WTC11 (cell line): ENCODE data around the gene PPM1A. TPM values are rescaled to one million over a fixed set of nuclear protein-coding genes. Genes with fewer than 3 reads are reported as not detected.

ENCODE experiments used
- ATAC-seq: fragments of 200-7000 bp; cut with Tn5 transposase; 2 replicates; pipeline ENCODE4 v1.10.0; 2021; ENCODE audit warnings: mild to moderate bottlenecking, moderate library complexity
- CTCF ChIA-PET: fragments of 300-600 bp; sonication (Branson Sonifier 250); formaldehyde crosslinking; loops from one replicate; lab custom pipeline; 2021; ENCODE audit warnings: antibody characterized with exemption; lab: Charles Lee
- POLR2A ChIA-PET: fragments of 350-600 bp; sonication (Branson Sonifier 250); formaldehyde crosslinking; loops from one replicate; lab custom pipeline; 2021; ENCODE audit warnings: antibody characterized with exemption; lab: Charles Lee
- DNase-seq: peaks from one replicate; pipeline ENCODE4 v3.0.0; 2021; ENCODE audit warnings: low spot score
- H3K27ac Mint-ChIP-seq: 2 replicates; pipeline ENCODE4 v1.8.0; 2021; ENCODE audit warnings: mixed read lengths
- H3K27me3 Mint-ChIP-seq: 2 replicates; pipeline ENCODE4 v1.8.0; 2021; ENCODE audit warnings: low read depth, mild to moderate bottlenecking, moderate library complexity, mixed read lengths
- H3K36me3 Mint-ChIP-seq: 2 replicates; pipeline ENCODE4 v1.8.0; 2021; ENCODE audit warnings: mixed read lengths
- H3K4me1 Mint-ChIP-seq: 2 replicates; pipeline ENCODE4 v1.8.0; 2022; ENCODE audit warnings: mixed read lengths
- H3K4me3 Mint-ChIP-seq: 2 replicates; pipeline ENCODE4 v1.8.0; 2021; ENCODE audit warnings: mild to moderate bottlenecking, moderate library complexity, mixed read lengths
- H3K9me3 Mint-ChIP-seq: 2 replicates; pipeline ENCODE4 v1.8.0; 2021; ENCODE audit warnings: mixed read lengths
- ATF1 ChIP-seq: sonication (generic); formaldehyde crosslinking; IDR thresholded peaks from 2 replicates; pipeline ENCODE4 v1.8.1; 2023; ENCODE audit warnings: mild to moderate bottlenecking, moderate library complexity, missing genetic modification reagents
- EMX1 ChIP-seq: fragments of 250-450 bp; sonication (Bioruptor Pico); IDR thresholded peaks from 2 replicates; pipeline ENCODE4 v1.8.0; 2021; ENCODE audit warnings: mild to moderate bottlenecking
- FOXP1 ChIP-seq: sonication (generic); formaldehyde crosslinking; IDR thresholded peaks from 2 replicates; pipeline ENCODE4 v1.8.0; 2022; ENCODE audit warnings: missing genetic modification reagents, mild to moderate bottlenecking, moderate library complexity, borderline replicate concordance
- JUN ChIP-seq: sonication (generic); formaldehyde crosslinking; IDR thresholded peaks from 2 replicates; pipeline ENCODE4 v1.8.0; 2023; ENCODE audit warnings: mild to moderate bottlenecking, missing genetic modification reagents
- NFATC4 ChIP-seq: fragments of 250-450 bp; sonication (Bioruptor Pico); IDR thresholded peaks from 2 replicates; pipeline ENCODE4 v1.9.0; 2021; ENCODE audit warnings: mild to moderate bottlenecking
- NFYB ChIP-seq: sonication (generic); formaldehyde crosslinking; conservative IDR thresholded peaks from 2 replicates; pipeline ENCODE4 v1.8.0; 2022; ENCODE audit warnings: low read depth, missing genetic modification reagents
- NR1H2 ChIP-seq: sonication (generic); formaldehyde crosslinking; IDR thresholded peaks from 2 replicates; pipeline ENCODE4 v1.9.0; 2021; ENCODE audit warnings: mild to moderate bottlenecking, moderate library complexity, missing genetic modification reagents
- NR3C1 ChIP-seq: sonication (generic); formaldehyde crosslinking; conservative IDR thresholded peaks from 2 replicates; pipeline ENCODE4 v1.8.1; 2023; ENCODE audit warnings: low read depth, mild to moderate bottlenecking, missing genetic modification reagents
- RORB ChIP-seq: fragments of 250-450 bp; sonication (Bioruptor Pico); IDR thresholded peaks from 2 replicates; pipeline ENCODE4 v1.9.0; 2021; ENCODE audit warnings: mild to moderate bottlenecking
- SOX15 ChIP-seq: fragments of 250-450 bp; sonication (Bioruptor Pico); IDR thresholded peaks from 2 replicates; pipeline ENCODE4 v1.9.0; 2021; ENCODE audit warnings: mild to moderate bottlenecking
- ZNF121 ChIP-seq: sonication (generic); formaldehyde crosslinking; IDR thresholded peaks from 2 replicates; pipeline ENCODE4 v1.8.0; 2023; ENCODE audit warnings: missing genetic modification reagents
- ZNF219 ChIP-seq: sonication (generic); formaldehyde crosslinking; IDR thresholded peaks from 2 replicates; pipeline ENCODE4 v1.8.0; 2023; ENCODE audit warnings: missing genetic modification reagents, mild to moderate bottlenecking, borderline replicate concordance
- ZNF263 ChIP-seq: sonication (generic); formaldehyde crosslinking; IDR thresholded peaks from 2 replicates; pipeline ENCODE4 v1.8.1; 2022; ENCODE audit warnings: low read depth, mild to moderate bottlenecking, moderate library complexity, missing genetic modification reagents
- total RNA-seq: library from RNA; stranded (reverse); gene quantifications from 3 replicates; pipeline ENCODE4 v1.2.3, GENCODE V29; 2021
- TF ChIP-seq, protein P1 (sequence below): sonication (generic); formaldehyde crosslinking; IDR thresholded peaks from 2 replicates; pipeline ENCODE4 v1.8.0; 2023; ENCODE audit warnings: mild to moderate bottlenecking, missing genetic modification reagents
- TF ChIP-seq, protein P2 (sequence below): fragments of 200-600 bp; IDR thresholded peaks from 2 replicates; pipeline ENCODE4 v1.8.0; 2022; ENCODE audit warnings: antibody characterized with exemption
- TF ChIP-seq, protein P3 (sequence below): fragments of 250-450 bp; sonication (Bioruptor Pico); IDR thresholded peaks from 2 replicates; pipeline ENCODE4 v1.9.0; 2021; ENCODE audit warnings: mild to moderate bottlenecking
- TF ChIP-seq, protein P4 (sequence below): sonication (generic); formaldehyde crosslinking; conservative IDR thresholded peaks from 2 replicates; pipeline ENCODE4 v1.8.1; 2023; ENCODE audit warnings: mild to moderate bottlenecking, low read depth, missing genetic modification reagents, moderate library complexity
- TF ChIP-seq, protein P5 (sequence below): sonication (generic); formaldehyde crosslinking; IDR thresholded peaks from 2 replicates; pipeline ENCODE4 v1.8.1; 2022; ENCODE audit warnings: missing genetic modification reagents, borderline replicate concordance

Gene PPM1A
- total RNA-seq, 1 experiment from 2014 or later, result 52.5 TPM

DNA sequence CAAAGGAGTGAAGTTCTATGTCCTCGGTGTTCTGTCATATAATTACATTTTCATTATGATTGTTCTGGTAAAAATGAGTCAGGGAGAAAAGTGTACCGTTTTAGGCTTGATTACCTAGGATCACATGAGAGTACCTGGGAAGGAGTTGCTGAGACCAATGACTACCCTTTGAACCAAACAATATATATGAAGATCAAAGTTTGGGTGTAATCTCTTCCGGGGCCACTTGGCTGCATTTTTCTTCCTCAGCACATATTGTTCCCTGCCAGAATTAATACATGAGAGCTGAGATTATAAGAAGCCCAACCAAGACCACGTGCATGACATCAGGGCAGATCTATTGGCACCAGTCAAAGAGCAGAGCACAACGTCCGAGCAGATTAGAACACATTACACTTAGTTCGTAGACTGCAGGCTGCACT is 42.8 kb upstream of the PPM1A start:
- no peaks in the 10 kb centered on the region; the same call in none of the 2 replicates for H3K27me3 Mint-ChIP-seq
- ChIA-PET POLR2A (no interaction called here), CTCF (no interaction called here)
- H3K36me3 Mint-ChIP-seq, result peaks cover 3% of the 10 kb centered on the region; the same call in 1 of the 2 replicates
- H3K9me3 Mint-ChIP-seq, result peaks cover 5% of the 10 kb centered on the region
- H3K4me3 Mint-ChIP-seq, result no peak overlapping the region
- TF ChIP-seq NFYB (CRISPR knock-in tag), result no peak
- TF ChIP-seq ATF1, result no peak
- no peak for TF ChIP-seq ZNF219 (CRISPR knock-in tag)
- no peak for TF ChIP-seq RORB (CRISPR knock-in tag)
- TF ChIP-seq NFATC4, result no peak
- TF ChIP-seq NR1H2 (CRISPR knock-in tag), result no peak
- TF ChIP-seq, protein P1, sequence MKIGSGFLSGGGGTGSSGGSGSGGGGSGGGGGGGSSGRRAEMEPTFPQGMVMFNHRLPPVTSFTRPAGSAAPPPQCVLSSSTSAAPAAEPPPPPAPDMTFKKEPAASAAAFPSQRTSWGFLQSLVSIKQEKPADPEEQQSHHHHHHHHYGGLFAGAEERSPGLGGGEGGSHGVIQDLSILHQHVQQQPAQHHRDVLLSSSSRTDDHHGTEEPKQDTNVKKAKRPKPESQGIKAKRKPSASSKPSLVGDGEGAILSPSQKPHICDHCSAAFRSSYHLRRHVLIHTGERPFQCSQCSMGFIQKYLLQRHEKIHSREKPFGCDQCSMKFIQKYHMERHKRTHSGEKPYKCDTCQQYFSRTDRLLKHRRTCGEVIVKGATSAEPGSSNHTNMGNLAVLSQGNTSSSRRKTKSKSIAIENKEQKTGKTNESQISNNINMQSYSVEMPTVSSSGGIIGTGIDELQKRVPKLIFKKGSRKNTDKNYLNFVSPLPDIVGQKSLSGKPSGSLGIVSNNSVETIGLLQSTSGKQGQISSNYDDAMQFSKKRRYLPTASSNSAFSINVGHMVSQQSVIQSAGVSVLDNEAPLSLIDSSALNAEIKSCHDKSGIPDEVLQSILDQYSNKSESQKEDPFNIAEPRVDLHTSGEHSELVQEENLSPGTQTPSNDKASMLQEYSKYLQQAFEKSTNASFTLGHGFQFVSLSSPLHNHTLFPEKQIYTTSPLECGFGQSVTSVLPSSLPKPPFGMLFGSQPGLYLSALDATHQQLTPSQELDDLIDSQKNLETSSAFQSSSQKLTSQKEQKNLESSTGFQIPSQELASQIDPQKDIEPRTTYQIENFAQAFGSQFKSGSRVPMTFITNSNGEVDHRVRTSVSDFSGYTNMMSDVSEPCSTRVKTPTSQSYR (CRISPR knock-in tag), result no peak
- TF ChIP-seq, protein P2, sequence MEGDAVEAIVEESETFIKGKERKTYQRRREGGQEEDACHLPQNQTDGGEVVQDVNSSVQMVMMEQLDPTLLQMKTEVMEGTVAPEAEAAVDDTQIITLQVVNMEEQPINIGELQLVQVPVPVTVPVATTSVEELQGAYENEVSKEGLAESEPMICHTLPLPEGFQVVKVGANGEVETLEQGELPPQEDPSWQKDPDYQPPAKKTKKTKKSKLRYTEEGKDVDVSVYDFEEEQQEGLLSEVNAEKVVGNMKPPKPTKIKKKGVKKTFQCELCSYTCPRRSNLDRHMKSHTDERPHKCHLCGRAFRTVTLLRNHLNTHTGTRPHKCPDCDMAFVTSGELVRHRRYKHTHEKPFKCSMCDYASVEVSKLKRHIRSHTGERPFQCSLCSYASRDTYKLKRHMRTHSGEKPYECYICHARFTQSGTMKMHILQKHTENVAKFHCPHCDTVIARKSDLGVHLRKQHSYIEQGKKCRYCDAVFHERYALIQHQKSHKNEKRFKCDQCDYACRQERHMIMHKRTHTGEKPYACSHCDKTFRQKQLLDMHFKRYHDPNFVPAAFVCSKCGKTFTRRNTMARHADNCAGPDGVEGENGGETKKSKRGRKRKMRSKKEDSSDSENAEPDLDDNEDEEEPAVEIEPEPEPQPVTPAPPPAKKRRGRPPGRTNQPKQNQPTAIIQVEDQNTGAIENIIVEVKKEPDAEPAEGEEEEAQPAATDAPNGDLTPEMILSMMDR, result no peak
- TF ChIP-seq SOX15 (CRISPR knock-in tag), result no peak
- TF ChIP-seq, protein P3, sequence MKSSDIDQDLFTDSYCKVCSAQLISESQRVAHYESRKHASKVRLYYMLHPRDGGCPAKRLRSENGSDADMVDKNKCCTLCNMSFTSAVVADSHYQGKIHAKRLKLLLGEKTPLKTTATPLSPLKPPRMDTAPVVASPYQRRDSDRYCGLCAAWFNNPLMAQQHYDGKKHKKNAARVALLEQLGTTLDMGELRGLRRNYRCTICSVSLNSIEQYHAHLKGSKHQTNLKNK (CRISPR knock-in tag), result no peak
- no peak for TF ChIP-seq NR3C1 (CRISPR knock-in tag)
- TF ChIP-seq EMX1 (CRISPR knock-in tag), result no peak
- no peak for DNase-seq
- peaks cover 31% of the 10 kb centered on the region for H3K4me1 Mint-ChIP-seq
- no peak for ATAC-seq
- no peak overlapping the region for H3K27ac Mint-ChIP-seq

DNA sequence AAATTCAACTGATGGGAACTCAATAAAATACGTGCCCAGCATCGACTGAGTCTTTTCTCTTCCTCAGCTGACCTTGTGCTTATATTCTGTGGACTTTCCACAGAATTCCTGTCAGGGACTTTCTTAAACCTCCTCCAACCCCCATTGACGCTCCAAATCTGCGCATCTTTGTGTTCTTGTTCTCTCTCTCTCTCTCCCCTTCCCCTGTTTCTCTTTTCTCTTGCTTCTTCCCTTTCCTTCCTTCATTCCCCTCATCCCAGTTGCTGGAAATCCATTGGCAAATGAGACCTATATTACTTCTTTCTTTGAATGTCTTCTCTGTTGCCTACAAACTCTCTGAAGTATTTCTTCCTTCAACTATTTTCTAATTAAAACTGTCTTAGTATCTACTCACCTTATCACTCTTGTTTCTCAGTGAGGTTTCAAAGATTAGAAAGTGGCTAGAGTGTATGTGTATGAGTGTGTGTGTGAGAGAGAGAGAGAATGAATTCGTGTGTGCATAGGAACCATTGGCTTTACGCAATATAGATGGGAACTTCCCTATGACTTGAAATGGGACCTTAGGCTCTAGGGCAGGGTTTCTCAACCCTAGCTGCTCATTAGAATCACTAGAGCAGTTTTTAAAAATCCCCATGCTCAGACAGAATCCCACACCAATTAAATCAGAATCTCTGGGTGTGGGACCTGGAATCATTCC is 42.0 kb upstream of the PPM1A start:
- ChIA-PET CTCF (no interaction called here), POLR2A (no interaction called here)
- peaks cover 36% of the 10 kb centered on the region for H3K4me1 Mint-ChIP-seq
- no peaks in the 10 kb centered on the region for H3K36me3 Mint-ChIP-seq
- ATAC-seq, result no peak
- no peaks in the 10 kb centered on the region; the same call in none of the 2 replicates for H3K27me3 Mint-ChIP-seq
- H3K9me3 Mint-ChIP-seq, result no peaks in the 10 kb centered on the region
- no peak for DNase-seq
- no peak overlapping the region for H3K27ac Mint-ChIP-seq
- no peak overlapping the region for H3K4me3 Mint-ChIP-seq
- TF ChIP-seq, protein P4, sequence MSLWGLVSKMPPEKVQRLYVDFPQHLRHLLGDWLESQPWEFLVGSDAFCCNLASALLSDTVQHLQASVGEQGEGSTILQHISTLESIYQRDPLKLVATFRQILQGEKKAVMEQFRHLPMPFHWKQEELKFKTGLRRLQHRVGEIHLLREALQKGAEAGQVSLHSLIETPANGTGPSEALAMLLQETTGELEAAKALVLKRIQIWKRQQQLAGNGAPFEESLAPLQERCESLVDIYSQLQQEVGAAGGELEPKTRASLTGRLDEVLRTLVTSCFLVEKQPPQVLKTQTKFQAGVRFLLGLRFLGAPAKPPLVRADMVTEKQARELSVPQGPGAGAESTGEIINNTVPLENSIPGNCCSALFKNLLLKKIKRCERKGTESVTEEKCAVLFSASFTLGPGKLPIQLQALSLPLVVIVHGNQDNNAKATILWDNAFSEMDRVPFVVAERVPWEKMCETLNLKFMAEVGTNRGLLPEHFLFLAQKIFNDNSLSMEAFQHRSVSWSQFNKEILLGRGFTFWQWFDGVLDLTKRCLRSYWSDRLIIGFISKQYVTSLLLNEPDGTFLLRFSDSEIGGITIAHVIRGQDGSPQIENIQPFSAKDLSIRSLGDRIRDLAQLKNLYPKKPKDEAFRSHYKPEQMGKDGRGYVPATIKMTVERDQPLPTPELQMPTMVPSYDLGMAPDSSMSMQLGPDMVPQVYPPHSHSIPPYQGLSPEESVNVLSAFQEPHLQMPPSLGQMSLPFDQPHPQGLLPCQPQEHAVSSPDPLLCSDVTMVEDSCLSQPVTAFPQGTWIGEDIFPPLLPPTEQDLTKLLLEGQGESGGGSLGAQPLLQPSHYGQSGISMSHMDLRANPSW (CRISPR knock-in tag), result no peak
- TF ChIP-seq FOXP1 (CRISPR knock-in tag) (no peak), JUN (CRISPR knock-in tag) (no peak), ZNF121 (no peak), ATF1 (no peak), SOX15 (CRISPR knock-in tag) (no peak), ZNF263 (no peak)
- TF ChIP-seq, protein P5, sequence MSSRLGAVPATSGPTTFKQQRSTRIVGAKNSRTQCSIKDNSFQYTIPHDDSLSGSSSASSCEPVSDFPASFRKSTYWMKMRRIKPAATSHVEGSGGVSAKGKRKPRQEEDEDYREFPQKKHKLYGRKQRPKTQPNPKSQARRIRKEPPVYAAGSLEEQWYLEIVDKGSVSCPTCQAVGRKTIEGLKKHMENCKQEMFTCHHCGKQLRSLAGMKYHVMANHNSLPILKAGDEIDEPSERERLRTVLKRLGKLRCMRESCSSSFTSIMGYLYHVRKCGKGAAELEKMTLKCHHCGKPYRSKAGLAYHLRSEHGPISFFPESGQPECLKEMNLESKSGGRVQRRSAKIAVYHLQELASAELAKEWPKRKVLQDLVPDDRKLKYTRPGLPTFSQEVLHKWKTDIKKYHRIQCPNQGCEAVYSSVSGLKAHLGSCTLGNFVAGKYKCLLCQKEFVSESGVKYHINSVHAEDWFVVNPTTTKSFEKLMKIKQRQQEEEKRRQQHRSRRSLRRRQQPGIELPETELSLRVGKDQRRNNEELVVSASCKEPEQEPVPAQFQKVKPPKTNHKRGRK (CRISPR knock-in tag), result no peak
- TF ChIP-seq, protein P1 (CRISPR knock-in tag), result no peak
